ENCODE results near the gene MYO5C. TPM values are rescaled to one million over a fixed set of nuclear protein-coding genes. Genes with fewer than 3 reads are reported as not detected.
A peak's percentile ranks its signal among the peaks of the same experiment; 100 is the strongest.

MYO5C gene
- total and polyA plus RNA-seq, 10 of the 15 experiments (the other 5 are each of a cell fraction or from before 2014, with no cell fraction given): 0.29 to 1.3 (median 0.75) TPM

- TF ChIP-seq POLR2AphosphoS2 (IDR thresholded peaks at IDR 0.05; ENCODE audit: low read depth, low read length) (no peak), NFIC (IDR thresholded peaks at IDR 0.05; ENCODE audit: low read depth, low read length) (no peak), MEF2B (IDR thresholded peaks at IDR 0.05; ENCODE audit: partially characterized antibody, poor library complexity, severe bottlenecking) (no peak), MLLT1 (IDR thresholded peaks at IDR 0.05) (no peak), ZBTB33 (IDR thresholded peaks at IDR 0.05) (no peak), ZNF592 (IDR thresholded peaks at IDR 0.05) (no peak), ZNF207 (IDR thresholded peaks at IDR 0.05; ENCODE audit: borderline replicate concordance) (no peak), EGR1 (IDR thresholded peaks at IDR 0.05; ENCODE audit: borderline replicate concordance in 1 of 2, low read depth in 2 of 2, low read length in 2 of 2) (no peak), SIX5 (IDR thresholded peaks at IDR 0.05; ENCODE audit: low read depth, low read length, severe bottlenecking) (no peak), HDAC6 (IDR thresholded peaks at IDR 0.05; ENCODE audit: unreplicated experiment) (no peak), KDM1A (IDR thresholded peaks at IDR 0.05; ENCODE audit: borderline replicate concordance) (no peak), SPI1 (IDR thresholded peaks at IDR 0.05; ENCODE audit: borderline replicate concordance, insufficient read depth, low read depth, low read length) (peak; percentile 44; the same call in 1 of the 2 replicates), RAD21 (IDR thresholded peaks at IDR 0.05; ENCODE audit: insufficient read depth, low read depth, low read length) (no peak), ETV6 (conservative IDR thresholded peaks at IDR 0.05 in 1 of 2, IDR thresholded peaks at IDR 0.05 in 1 of 2; ENCODE audit: borderline replicate concordance in 1 of 2, low read depth in 1 of 2) (no peak), ZSCAN29 (IDR thresholded peaks at IDR 0.05) (no peak)
- TF ChIP-seq, protein P1, sequence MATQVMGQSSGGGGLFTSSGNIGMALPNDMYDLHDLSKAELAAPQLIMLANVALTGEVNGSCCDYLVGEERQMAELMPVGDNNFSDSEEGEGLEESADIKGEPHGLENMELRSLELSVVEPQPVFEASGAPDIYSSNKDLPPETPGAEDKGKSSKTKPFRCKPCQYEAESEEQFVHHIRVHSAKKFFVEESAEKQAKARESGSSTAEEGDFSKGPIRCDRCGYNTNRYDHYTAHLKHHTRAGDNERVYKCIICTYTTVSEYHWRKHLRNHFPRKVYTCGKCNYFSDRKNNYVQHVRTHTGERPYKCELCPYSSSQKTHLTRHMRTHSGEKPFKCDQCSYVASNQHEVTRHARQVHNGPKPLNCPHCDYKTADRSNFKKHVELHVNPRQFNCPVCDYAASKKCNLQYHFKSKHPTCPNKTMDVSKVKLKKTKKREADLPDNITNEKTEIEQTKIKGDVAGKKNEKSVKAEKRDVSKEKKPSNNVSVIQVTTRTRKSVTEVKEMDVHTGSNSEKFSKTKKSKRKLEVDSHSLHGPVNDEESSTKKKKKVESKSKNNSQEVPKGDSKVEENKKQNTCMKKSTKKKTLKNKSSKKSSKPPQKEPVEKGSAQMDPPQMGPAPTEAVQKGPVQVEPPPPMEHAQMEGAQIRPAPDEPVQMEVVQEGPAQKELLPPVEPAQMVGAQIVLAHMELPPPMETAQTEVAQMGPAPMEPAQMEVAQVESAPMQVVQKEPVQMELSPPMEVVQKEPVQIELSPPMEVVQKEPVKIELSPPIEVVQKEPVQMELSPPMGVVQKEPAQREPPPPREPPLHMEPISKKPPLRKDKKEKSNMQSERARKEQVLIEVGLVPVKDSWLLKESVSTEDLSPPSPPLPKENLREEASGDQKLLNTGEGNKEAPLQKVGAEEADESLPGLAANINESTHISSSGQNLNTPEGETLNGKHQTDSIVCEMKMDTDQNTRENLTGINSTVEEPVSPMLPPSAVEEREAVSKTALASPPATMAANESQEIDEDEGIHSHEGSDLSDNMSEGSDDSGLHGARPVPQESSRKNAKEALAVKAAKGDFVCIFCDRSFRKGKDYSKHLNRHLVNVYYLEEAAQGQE (IDR thresholded peaks at IDR 0.05; ENCODE audit: low read depth, low read length): no peak
Observed at GRCh38 chr15:52234596-52235541, 60.7 kb downstream of the MYO5C start (continued).

Measured in GM12878 (cell line).